Hematopoietic multipotent progenitor cell treated with erythropoietin and hydrocortisone succinate and interleukin-3 and kit ligand, for 15 days (in vitro differentiated cells): ENCODE data around the gene MAGEA3.
"Not testable (repeated sequence)": the region's sequence is repeated elsewhere in the genome, so short reads cannot be mapped to it uniquely, and the experiment has no call there.

Experiments used
- DNase-seq: peaks from one replicate; pipeline ENCODE4 v3.0.0-alpha.2; 2015; ENCODE audit warnings: low spot score

Gene MAGEA3, protein sequence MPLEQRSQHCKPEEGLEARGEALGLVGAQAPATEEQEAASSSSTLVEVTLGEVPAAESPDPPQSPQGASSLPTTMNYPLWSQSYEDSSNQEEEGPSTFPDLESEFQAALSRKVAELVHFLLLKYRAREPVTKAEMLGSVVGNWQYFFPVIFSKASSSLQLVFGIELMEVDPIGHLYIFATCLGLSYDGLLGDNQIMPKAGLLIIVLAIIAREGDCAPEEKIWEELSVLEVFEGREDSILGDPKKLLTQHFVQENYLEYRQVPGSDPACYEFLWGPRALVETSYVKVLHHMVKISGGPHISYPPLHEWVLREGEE

DNA sequence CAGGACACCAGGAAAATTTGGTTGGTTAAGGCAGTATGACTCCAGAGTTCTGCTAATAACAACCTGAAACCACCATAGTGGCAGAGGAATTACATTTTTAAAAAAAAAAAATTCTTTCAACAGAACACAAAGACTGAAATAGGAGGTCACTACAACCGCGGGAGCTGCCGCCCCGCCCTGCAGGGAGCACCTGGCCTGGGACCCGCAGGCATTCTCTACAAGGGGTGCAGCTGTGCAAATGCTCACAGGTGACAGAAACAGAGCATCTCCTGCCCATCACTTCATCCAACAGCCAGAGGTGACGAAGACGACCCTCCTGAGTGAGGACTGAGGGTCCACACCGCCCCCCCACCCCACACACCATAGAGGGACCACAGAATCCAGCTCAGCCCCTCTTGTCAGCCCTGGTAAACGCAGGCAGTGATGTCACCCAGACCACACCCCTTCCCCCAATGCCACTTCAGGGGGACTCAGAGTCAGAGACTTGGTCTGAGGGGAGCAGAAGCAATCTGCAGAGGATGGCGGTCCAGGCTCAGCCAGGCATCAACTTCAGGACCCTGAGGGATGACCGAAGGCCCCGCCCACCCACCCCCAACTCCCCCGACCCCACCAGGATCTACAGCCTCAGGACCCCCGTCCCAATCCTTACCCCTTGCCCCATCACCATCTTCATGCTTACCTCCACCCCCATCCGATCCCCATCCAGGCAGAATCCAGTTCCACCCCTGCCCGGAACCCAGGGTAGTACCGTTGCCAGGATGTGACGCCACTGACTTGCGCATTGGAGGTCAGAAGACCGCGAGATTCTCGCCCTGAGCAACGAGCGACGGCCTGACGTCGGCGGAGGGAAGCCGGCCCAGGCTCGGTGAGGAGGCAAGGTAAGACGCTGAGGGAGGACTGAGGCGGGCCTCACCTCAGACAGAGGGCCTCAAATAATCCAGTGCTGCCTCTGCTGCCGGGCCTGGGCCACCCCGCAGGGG lies at the start of gene MAGEA3:
Gene MAGEA3 (plus strand): TSS at position 843 of the 980 bp plus-strand sequence. CDS start 2,039 bp downstream, outside the sequence.
- DNase-seq = not testable (repeated sequence)

DNA sequence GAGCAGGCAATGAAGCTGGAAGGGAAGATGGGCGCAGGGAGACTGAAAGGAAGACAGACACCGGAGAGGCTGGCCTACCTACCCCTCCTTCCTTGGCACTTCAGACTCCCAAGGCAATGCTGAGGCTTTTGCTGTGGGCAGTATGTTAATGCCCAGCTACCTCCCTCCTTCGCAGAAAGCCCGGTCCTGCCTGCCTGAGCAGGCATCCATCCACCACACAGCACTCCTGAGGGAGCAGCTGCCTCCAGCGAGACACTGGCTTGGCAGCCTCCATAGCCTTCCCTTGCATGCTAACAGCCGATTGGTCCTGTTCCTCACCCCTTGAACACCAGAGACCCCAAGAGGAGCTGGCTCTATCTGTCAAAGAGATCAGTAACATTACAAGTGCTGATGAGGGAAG lies 46.5 kb upstream of the MAGEA3 start:
- DNase-seq = no peak

DNA sequence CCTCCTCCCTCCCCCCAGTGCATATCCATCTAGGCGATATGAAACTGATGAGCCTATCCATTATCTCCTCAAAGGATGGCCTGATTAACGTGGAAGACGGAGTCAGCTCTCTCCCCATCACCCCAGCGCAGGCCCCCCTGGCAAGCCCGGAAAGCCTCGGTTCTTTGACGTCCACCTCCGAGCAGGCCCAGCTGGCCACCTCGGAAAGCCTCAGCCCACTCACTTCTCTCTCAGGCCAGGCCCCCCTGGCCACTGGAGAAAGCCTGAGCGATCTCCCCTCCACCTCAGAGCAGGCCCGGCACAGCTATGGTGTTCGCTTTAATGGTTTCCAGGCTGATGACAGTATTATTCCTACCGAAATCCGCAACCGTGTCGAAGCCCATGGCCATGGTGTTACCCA lies 46.1 kb upstream of the MAGEA3 start:
- no peak for DNase-seq

DNA sequence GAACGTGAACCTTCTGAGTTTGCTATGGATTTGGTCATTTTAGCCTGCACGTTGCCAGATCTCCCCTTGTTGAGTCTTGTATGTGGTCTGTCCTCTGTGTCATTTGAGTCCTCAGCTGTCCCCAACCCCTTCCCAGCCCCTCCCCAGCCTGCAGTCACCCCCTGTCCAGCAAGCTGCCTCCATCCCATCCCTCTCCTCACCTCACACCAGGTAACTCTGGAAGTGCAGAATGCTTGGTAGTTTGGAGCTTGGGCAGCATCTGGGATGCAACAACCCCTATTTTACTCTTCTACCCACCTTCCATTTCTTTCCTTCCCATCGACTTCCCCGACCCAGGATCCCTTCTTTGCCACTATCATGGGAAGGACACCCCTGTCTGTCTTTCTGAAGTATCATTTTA lies 42.5 kb upstream of the MAGEA3 start:
- DNase-seq = no peak

DNA sequence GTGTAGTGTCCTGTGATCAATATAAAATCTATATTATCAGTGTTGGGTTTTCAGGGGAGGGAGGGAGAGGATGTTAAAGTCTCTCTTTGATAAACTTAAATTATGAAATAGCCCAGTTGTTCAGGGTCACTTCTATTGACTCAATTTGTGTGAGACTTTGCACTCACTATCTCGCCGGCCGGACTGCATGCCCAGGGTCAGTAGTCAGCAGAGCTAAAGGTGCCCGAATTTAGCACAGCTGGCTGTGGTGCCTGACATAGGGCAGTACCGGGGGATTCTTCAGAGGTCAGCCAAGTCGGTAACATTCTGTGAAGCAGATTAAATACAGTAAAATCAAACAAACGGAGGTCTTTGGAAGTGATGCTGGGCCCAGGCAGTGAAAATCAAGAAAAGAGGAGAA lies 41.7 kb upstream of the MAGEA3 start:
- DNase-seq = no peak

DNA sequence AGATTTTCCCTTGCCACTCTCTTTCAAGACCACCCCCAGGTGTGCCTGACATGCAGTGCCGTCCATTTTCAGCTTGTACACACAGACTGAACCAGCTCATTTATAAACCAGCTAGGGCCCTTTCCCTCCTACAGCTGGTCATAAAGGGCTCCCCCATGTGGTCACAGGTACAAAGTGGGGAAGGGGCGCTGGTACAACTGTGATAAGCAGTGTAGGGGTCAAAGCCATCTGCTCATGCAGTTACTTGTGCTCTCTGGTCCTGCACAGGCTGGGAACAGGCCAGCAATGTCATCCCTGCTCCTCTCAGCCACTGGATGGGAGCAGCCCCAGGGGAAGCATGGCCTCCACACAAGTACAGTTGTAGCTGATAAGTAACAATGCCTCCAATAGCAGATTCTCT lies 40.3 kb upstream of the MAGEA3 start:
- DNase-seq = no peak

DNA sequence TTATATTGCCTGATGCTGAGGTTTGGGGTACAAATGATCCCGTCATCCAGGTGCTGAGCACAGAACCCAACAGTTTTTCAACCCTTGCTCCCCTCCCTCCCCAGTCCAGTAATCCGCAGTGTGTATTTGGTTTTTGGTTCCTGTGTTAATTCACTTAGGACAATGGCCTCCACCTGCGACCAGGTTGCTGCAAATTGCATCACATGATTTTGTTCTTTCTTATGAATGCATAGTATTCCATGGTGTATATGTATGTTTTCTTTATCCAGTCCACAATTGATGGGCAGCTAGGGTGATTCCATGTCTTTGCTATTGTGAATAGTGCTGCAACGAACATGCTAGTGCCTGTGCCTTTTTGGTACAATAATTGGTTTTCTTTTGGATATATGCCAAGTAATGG lies 35.5 kb upstream of the MAGEA3 start:
- no peak for DNase-seq

DNA sequence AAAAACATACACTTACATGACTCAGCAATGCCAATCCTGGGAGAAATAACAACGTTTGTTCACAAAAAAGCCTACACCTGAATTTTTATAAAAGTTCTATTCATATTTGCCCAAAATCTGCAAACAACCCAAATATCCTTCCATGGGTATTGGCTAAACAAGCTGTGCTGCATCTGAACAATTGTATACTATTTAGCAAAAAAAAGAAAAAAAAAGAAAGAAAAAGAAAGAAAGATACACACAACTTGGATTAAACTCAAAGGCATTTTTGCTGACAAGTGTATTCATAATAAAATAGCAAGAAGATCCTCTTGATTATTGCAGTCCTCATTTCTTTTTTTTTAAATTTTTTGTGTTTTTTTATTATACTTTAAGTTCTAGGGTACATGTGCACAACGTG lies 24.5 kb upstream of the MAGEA3 start:
- no peak for DNase-seq

DNA sequence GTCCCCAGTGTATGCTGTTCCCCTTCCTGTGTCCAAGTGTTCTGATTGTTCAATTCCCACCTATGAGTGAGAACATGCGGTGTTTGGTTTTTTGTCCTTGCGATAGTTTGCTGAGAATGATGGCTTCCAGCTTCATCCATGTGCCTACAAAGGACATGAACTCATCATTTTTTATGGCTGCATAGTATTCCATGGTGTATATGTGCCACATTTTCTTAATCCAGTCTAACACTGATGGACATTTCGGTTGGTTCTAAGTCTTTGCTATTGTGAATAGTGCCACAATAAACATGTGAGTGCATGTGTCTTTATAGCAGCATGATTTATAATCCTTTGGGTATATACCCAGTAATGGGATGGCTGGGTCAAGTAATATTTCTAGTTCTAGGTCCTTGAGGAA lies 23.9 kb upstream of the MAGEA3 start:
- not testable (repeated sequence) for DNase-seq

DNA sequence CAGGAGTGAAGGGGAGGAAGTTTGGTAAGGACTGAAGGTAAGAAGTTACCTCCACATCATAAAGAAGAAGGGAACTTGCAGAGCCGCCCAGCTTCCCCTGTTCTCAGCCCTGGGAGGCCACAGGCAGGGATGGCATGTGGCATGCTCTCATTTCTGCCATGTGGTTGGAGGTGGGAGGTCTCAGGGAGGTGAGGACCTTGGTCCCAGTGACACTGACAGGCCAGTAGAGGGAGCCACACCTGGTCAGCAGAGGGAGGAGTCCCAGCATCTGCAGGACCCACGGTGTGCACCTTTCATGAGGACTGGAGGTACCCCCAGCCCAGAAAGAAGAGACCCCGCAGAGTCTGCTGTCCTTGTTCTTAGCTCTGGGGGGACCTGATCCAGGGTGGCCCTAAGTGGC lies 17.6 kb upstream of the MAGEA3 start:
- DNase-seq = not testable (repeated sequence)

DNA sequence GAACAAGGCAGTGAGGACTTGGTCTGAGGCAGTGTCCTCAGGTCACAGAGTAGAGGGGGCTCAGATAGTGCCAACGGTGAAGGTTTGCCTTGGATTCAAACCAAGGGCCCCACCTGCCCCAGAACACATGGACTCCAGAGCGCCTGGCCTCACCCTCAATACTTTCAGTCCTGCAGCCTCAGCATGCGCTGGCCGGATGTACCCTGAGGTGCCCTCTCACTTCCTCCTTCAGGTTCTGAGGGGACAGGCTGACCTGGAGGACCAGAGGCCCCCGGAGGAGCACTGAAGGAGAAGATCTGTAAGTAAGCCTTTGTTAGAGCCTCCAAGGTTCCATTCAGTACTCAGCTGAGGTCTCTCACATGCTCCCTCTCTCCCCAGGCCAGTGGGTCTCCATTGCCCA lies 1.8 kb downstream of the MAGEA3 start:
- DNase-seq = not testable (repeated sequence)

DNA sequence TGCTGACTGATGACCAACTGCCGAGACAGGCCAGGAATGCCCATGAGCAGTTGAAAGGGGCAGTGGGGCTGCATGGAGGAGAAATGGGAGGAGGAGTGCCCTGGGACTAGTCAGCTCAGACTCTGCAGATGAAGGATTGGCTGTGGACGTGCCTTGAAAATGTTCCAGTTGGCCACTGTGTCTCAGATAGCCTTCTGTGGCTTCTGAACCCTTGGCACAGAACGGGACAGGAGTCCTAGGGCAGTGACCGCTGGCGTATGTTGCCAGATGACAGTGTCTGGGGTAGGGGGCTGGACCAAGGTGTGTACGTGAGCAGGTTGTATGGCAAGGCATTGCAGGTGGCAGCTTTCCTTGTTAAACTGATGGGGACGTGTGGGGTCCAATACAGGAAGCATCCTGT lies 7.9 kb downstream of the MAGEA3 start:
- DNase-seq = not testable (repeated sequence)

DNA sequence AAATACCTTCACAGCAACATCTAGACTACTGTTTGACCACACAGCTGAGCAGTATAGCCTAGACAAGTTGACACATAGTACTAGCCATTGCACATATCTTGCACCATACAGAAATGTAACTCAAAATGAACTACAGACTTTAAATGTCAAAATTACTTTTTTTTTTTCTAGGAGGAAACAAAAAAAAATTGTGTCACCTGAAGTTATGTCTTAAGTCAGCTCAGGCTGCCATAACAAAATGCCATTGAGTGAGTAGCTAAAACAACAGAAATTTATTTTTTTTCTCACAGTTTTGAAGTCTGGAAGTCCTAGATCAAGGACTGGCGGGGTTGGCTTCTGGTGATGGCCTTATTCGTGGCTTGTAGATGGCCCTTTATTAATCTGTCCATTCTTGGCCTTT lies 10.6 kb downstream of the MAGEA3 start, which contains the start of gene CSAG2:
Gene CSAG2 (minus strand): TSS at position 101 of the 400 bp plus-strand sequence. CDS start 161 bp downstream, outside the sequence.
- DNase-seq = not testable (repeated sequence)

DNA sequence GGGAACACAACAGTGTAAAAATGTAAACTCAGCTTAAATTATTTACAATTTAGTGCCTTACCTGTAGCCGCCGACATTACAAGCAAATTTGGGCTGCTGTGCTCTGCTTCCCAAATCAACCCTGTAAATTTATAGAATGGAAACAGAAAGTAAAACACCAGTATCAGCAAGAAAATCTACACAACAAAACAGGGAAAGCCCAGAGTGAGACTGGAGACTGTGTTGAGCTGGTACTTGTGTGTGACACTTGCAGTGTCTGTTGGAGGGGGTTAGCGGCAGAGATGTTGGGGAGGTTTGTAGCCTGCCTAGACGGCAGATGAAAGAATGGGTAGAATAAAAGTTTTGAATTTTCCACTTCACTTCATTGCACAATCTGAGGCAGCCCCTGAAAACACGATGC lies 14.6 kb downstream of the MAGEA3 start:
- not testable (repeated sequence) for DNase-seq

DNA sequence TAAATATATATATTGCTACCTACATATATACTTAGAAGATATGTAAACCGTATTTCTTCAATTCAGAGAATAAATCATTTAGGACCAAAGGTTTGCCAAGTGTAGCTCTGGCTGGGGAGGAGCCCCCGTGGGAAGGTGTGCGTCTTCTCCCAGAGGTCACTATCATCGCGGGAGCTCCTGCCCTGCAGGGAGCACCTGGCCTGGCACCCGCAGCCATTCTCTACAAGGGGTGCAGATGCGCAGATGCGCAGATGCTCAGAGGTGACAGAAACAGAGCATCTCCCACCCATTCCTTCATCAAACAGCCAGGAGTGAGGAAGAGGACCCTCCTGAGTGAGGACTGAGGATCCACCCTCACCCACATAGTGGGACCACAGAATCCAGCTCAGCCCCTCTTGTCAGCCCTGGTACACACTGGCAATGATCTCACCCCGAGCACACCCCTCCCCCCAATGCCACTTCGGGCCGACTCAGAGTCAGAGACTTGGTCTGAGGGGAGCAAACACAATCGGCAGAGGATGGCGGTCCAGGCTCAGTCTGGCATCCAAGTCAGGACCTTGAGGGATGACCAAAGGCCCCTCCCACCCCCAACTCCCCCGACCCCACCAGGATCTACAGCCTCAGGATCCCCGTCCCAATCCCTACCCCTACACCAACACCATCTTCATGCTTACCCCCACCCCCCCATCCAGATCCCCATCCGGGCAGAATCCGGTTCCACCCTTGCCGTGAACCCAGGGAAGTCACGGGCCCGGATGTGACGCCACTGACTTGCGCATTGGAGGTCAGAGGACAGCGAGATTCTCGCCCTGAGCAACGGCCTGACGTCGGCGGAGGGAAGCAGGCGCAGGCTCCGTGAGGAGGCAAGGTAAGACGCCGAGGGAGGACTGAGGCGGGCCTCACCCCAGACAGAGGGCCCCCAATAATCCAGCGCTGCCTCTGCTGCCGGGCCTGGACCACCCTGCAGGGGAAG lies 15.5 kb downstream of the MAGEA3 start, which contains the start of gene MAGEA2B:
Gene MAGEA2B (plus strand): TSS at position 814 of the 973 bp plus-strand sequence. CDS start 2,479 bp downstream, outside the sequence.
- DNase-seq = not testable (repeated sequence)

DNA sequence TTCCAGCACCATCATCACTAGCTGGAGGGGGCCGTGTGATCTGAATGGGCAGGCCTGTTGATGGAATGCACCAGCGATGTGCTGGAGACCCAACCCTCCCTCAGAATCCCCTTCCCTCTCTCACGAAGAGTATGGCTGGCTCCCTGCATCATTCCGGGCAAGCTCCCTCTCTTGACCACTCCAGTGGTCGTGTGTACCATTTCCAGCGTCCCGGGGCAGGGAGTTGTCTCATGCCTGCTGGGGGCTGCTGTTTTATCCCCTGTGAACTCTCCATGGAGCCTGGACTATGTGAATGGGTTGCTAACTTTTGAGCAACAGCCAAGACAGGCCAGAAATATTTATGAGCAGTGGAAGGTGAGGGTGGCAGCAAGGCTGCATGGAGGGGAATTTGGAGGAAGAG lies 26.8 kb downstream of the MAGEA3 start:
- DNase-seq = no peak

DNA sequence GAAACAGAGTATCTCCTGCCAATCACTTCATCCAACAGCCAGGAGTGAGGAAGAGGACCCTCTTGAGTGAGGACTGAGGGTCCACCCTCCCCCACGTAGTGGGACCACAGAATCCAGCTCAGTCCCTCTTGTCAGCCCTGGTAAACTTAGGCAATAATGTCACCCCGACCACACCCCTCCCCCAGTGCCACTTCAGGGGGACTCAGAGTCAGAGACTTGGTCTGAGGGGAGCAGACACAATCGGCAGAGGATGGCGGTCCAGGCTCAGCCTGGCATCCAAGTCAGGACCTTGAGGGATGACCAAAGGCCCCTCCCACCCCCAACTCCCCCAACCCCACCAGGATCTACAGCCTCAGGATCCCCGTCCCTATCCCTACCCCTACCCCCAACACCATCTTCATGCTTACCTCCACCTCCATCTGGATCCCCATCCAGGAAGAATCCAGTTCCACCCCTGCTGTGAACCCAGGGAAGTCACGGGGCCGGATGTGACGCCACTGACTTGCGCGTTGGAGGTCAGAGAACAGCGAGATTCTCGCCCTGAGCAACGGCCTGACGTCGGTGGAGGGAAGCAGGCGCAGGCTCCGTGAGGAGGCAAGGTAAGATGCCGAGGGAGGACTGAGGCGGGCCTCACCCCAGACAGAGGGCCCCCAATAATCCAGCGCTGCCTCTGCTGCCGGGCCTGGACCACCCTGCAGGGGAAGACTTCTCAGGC lies 34.8 kb downstream of the MAGEA3 start, which contains the start of the genes CSAG1 and MAGEA12:
Gene CSAG1 (minus strand): TSS at position 461 of the 715 bp plus-strand sequence. CDS start 1,261 bp downstream, outside the sequence.
Gene MAGEA12 (plus strand): TSS at position 497 of the 715 bp plus-strand sequence. CDS start 2,405 bp downstream, outside the sequence.
- no peak for DNase-seq

DNA sequence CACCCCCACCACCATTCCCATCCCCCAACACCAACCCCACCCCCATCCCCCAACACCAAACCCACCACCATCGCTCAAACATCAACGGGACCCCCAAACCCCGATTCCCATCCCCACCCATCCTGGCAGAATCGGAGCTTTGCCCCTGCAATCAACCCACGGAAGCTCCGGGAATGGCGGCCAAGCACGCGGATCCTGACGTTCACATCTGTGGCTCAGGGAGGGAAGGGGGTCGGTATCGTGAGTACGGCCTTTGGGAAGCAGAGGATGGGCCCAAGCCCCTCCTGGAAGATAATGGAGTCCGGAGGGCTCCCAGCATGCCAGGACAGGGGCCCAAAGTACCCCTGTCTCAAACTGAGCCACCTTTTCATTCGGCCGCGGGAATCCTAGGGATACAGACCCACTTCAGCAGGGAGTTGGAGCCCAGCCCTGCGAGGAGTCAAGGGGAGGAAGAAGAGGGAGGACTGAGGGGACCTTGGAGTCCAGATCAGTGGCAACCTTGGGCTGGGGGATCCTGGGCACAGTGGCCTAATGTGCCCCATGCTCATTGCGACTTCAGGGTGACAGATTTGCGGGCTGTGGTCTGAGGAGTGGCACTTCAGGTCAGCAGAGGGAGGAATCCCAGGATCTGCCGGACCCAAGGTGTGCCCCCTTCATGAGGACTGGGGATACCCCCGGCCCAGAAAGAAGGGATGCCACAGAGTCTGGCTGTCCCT lies 35.7 kb downstream of the MAGEA3 start:
- DNase-seq = not testable (repeated sequence)

DNA sequence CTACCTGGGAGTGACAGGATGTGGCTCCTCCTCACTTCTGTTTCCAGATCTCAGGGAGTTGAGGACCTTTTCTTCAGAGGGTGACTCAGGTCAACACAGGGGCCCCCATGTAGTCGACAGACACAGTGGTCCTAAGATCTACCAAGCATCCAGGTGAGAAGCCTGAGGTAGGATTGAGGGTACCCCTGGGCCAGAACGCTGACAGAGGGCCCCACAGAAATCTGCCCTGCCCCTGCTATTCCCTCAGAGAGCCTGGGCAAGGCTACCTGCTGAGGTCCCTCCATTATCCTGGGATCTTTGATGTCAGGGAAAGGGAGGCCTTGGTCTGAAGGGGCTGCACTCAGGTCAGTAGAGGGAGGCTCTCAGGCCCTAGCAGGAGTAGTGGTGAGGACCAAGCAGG lies 36.5 kb downstream of the MAGEA3 start:
- DNase-seq = no peak
